Measurements from ENCODE around the gene OTUD7B.
"Not testable (repeated sequence)": the region's sequence is repeated elsewhere in the genome, so short reads cannot be mapped to it uniquely, and the experiment has no call there.

Gene OTUD7B

GRCh38 chr1:150010393-150011115 is at the start of gene OTUD7B:
Gene OTUD7B (minus strand): TSS chr1:150010726. CDS start chr1:149977510, 33,216 bp downstream.
- DNase-seq: peak; percentile 83

GRCh38 chr1:150060260-150060659 is 49.7 kb upstream of the OTUD7B start:
- no peak for DNase-seq

- DNase-seq: no peak
Observed at GRCh38 chr1:150056407-150056806, 45.9 kb upstream of the OTUD7B start.

DNA sequence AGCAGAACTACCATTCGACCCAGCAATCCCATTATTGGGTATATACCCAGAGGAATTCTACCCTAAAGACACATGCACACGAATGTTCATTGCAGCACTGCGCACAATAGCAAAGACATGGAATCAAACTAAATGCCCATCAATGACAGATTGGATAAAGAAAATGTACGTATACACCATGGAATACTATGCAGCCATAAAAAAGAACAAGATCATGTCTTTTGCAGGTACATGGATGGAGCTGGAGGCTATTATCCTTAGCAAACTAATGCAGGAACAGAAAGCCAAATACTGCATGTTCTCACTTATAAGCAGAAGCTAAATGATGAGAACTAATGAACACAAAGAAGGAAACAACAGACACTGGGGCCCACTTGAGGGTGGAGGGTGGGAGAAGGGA is 45.0 kb upstream of the OTUD7B start:
- DNase-seq: not testable (repeated sequence)

DNA sequence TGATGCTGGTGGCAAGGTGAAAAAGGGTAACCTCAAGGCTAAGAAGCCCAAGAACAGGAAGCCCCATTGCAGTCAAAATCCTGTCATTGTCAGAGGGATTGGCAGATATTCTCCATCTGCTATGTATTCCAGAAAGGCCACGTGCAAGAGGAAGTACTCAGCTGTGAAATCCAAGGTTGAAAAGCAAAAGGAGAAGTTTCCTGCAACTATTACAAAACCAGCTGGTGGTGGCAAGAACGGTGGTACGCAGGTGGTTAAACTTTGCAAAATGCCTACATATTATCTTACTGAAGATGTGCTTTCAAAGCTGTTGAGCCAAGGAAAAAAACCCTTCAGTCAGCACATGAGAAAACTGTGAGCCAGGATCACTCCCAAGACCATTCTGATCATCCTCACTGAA is 43.4 kb upstream of the OTUD7B start:
- DNase-seq: no peak

DNA sequence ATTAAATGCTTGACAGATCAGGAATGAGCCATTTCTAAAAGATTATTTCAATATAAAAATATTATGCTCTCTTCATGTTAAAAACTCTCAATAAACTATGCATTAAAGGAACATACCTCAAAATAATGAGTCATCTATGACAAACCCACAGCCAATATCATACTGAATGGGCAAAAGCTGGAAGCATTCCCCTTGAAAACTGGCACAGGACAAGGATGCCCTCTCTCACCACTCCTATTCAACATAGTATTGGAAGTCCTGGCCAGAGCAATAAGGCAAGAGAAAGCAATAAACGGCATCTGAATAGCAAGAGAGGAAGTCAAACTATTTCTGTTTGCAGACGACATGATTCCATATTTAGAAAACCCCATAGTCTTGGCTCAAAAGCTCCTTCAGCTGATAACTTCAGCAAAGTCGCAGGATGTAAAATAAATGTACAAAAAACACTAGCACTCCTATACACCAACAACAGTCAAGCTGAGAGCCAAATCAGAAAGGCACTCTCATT is 41.4 kb upstream of the OTUD7B start:
- DNase-seq: not testable (repeated sequence)

DNA sequence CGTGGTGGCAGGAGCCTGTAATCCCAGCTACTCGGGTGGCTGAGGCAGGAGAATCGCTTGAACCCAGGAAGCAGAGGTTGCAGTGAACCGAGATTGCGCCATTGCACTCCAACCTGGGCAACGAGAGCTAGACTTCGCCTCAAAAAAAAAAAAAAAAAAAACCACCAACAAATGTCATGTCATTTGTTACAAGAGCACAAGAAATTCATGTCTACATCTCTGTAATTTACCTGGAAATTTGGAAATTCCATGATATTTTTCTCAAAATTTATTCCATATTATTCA is 40.5 kb upstream of the OTUD7B start:
- no peak for DNase-seq

DNA sequence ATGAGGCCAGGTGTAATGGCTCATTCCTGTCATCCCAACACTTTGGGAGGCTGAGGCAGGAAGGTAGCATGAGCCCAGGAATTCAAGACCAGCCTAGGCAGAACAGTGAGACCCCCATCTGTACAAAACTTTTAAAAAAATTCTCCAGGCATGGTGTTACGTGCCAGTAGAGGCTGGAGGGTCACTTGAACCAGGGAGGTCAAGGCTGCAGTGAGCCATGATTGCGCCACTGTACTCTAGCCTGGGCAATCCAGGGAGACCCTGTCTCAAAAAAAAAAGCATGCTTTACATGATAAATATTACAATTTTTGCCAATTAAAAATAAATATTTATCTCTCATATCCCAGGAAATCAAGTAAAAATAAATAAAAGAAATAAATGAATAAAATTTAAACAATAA is 39.4 kb upstream of the OTUD7B start:
- no peak for DNase-seq

DNA sequence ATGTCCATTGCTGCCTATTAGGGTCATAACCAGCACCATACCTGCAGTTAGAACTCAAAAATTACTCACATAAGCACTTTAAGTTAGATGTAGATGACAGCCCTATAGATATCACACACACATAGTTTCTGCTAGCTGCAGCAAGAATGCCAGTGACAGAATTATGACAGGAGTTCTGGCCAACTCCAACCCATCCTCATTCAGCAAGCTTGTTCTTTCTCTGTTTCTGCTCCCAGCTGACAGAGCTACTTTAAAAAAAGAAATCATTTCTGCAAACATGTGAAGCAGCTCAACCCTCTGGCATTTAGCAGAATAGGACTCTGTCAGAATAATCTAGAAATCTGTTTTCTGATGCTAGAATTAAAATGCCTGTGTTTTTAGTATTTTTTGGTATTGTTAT is 23.8 kb upstream of the OTUD7B start:
- no peak for DNase-seq

DNA sequence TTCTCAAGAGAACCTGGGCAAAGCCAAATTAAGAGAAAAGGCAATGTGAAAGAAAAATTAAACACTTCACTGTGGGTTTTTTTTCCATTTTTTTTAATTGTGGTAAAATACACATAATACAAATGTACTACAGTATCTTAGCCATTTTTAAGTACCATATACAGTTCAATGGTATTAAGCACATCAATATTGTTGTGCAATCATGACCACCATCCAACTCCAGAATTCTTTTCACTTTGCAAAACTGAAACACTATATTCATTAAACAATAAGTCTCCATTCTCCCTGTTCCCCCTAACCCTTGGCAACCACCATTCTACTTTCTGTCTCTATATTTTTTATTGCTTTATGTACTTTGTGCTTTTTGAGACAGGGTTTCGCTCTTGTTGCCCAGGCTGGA is 17.8 kb upstream of the OTUD7B start:
- no peak for DNase-seq

DNA sequence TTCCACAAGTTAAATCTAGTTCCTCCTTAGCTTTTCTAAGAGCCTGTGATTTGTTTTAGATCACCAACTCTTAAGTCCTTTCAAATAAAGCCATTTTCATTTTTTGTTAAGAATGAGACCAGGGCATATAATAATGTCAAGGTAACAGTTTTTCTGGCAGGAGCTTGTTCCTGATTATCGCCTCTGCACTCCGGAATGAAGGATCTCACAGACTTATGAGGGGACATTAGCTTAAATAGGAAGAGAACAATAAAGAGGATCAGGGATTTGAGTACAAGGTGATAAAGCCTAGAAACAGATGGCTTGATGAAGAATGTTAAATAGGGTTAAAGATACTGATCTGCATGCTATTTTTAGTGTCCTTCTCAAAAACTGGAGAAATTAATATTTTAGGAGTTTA is 13.6 kb upstream of the OTUD7B start:
- no peak for DNase-seq

- no peak for DNase-seq
Observed at GRCh38 chr1:150022357-150022756, 11.8 kb upstream of the OTUD7B start.

GRCh38 chr1:150021191-150021694 is 10.7 kb upstream of the OTUD7B start:
- no peak for DNase-seq

GRCh38 chr1:150020711-150021110 is 10.2 kb upstream of the OTUD7B start:
- no peak for DNase-seq

DNA sequence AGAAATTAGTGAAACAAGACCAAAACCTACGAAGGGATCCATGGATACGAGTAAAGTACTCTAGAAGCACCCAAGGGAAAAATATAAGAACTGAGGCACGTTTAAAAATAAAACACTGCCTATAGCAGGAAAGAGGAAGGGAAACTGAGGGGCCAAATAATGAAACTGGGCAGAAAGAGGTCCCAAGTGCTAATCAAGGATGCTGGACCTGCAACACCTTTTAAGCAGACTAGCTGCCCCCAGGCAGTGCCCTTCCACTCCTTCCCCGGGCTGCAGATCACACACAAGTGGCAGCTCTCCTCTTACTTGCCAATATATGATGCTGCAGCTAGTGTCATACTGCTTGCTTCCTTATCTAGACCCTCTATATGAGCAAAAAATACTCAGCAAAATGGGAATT is 7.6 kb upstream of the OTUD7B start:
- no peak for DNase-seq

- DNase-seq: no peak
Observed at GRCh38 chr1:150017206-150017750, 6.8 kb upstream of the OTUD7B start.

DNA sequence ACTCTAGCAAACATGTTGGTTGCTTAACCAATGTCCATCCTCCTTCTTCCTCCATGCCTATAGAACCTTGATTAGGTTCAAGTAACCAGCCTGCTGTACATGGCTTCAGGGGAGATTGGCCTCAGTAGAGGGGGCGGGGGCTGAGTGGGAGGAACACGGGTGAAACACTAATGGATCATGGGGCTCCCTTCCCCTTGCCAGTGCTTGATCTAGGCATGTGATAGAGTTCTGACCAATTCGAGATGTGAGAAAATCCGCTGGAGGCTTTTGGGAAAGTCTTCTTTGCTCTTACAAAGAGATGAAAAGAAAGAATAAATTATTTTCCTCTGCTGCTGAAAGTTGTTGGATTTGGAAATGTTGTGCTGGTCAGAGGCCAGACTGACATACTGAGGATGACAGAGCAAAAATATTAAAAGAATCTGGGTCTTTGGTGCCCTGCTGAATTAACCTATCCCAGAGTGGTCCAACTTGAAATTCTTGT is 5.2 kb upstream of the OTUD7B start:
- DNase-seq: no peak

GRCh38 chr1:150012611-150013010 is 2.1 kb upstream of the OTUD7B start:
- no peak for DNase-seq

- DNase-seq: peak; percentile 77
Observed at GRCh38 chr1:150009604-150010392, 728 bp downstream of the OTUD7B start.

- no peak for DNase-seq
Observed at GRCh38 chr1:150008699-150009098, 1.8 kb downstream of the OTUD7B start.

GRCh38 chr1:150006881-150007421 is 3.6 kb downstream of the OTUD7B start:
- DNase-seq: no peak

DNA sequence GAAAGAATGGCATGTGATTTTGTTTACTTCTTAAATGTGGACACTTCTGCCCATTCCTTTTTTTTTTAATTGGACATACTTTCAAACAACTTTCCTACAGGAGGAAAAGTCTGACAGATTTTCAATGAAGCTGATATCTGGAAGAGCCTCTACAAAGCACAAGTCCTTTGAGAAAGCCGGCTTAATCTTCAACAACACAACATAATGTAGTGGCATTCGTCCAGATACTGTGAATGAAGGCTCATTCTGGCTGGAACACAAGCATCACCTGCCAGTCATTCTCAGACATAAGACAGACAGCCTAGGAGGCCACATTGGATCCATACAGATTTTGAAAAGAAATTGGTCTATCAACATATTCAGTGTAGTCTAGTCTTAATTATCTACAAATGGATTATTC is 4.9 kb downstream of the OTUD7B start:
- no peak for DNase-seq

DNA sequence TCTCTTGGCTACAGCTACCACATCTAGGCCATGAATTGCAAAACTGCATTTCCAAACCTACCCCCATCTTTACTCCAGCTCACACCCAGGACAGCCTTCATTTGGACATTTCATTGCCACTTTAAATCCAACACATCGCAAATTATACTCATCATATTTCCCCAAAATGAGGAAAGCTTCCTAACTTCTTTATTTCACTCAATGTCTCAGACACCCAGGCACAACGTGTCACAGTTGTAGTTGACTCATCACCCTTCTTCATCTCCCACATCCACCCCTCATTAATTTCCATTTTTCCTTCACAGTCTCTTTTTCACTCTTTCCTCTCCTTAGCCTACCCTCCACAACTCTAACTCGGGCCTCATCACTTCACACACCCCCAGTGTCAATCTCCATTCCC is 6.7 kb downstream of the OTUD7B start:
- DNase-seq: no peak

- DNase-seq: no peak
Observed at GRCh38 chr1:150002217-150002616, 8.3 kb downstream of the OTUD7B start.
